Left lung (tissue), 10 donors: ENCODE data around the gene HAUS8. TPM values are rescaled to one million over a fixed set of nuclear protein-coding genes. Genes with fewer than 3 reads are reported as not detected.

Source experiments
- ATAC-seq: fragments of 200-7000 bp; cut with Tn5 transposase; one replicate; pipeline ENCODE4 v1.9.1; 2020; ENCODE audit warnings: moderate library complexity
- DNase-seq, 4 donors: peaks; one replicate each; pipeline ENCODE4 v3.0.0-alpha.2; 2013 to 2020
- H3K27ac ChIP-seq, 2 donors: fragments of 200-600 bp; sonication (generic) in 1 of 2; one replicate each; pipeline versions ENCODE4 v1.5.0 to v1.8.0; 2020 to 2021
- H3K27me3 ChIP-seq, 2 donors: fragments of 200-600 bp; sonication (generic) in 1 of 2; one replicate each; pipeline versions ENCODE4 v1.5.0 to v1.8.0; 2020 to 2021
- H3K36me3 ChIP-seq, 2 donors: fragments of 200-600 bp; sonication (generic) in 1 of 2; one replicate each; pipeline versions ENCODE4 v1.5.0 to v1.8.0; 2020 to 2021
- H3K4me1 ChIP-seq, 2 donors: fragments of 200-600 bp; one replicate each; pipeline ENCODE4 v1.8.0; 2021
- H3K4me3 ChIP-seq, 2 donors: fragments of 200-600 bp; sonication (generic) in 1 of 2; one replicate each; pipeline versions ENCODE4 v1.5.0 to v1.8.0; 2020 to 2021; ENCODE audit warnings: mild to moderate bottlenecking in 1 of 2
- H3K9me3 ChIP-seq, 2 donors: fragments of 200-600 bp; sonication (generic) in 1 of 2; one replicate each; pipeline versions ENCODE4 v1.5.0 to v1.8.0; 2020 to 2021
- intact Hi-C, 2 donors: fragments of 100-400 bp; cut with DNase I; formaldehyde crosslinking; loops; one replicate each; pipeline versions ENCODE4 v1.11.2 to v1.14.2; 2022
- polyA plus RNA-seq, 6 donors: library from polyadenylated mRNA; unstranded; fragments of 120-200 nt; gene quantifications; one replicate each; pipeline ENCODE4 v1.2.1, GENCODE V29; 2013; ENCODE audit not compliant: insufficient read length in 6 of 6
- total RNA-seq, 2 donors: library from RNA; stranded (reverse); fragmentation: NEBNext Ultra II Directional; extraction: Animal tissue kit (Norgen Biotek cat#: 25700); gene quantifications; one replicate each; pipeline ENCODE4 v1.2.1, GENCODE V29; 2021
- TF ChIP-seq, protein P1 (sequence below), 2 donors: fragments of 200-600 bp; sonication (generic) in 1 of 2; IDR thresholded peaks; one replicate each; pipeline versions ENCODE4 v1.5.0 to v1.8.0; 2021; ENCODE audit warnings: antibody characterized with exemption in 2 of 2
- donor health status: DM: no; HTN: yes; CAD: no.
- donor health status: DM: no; HTN: no; CAD: no.

HAUS8 gene
- total and polyA plus RNA-seq, 8 donors = 8.4 to 15.2 (median 12.7) TPM

DNA sequence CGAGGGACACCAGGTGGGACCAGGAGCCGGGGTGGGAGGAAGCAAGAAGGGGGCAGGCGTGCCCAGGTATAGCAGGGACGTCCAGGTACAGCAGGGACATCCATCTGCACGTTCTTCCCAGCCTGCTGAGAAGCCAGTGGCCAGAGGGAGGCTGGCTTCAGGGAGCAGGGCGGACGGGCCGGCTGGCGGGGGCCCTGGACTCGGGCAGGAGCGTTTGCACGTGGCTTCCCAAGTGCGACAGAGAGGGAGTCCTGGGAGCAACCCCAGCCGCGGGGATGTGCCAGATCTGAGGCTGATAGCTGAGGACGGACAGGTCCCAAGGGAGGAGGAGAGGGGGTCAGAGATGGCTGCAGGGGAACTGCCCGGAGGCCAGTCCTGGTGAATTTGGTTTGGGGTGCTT lies 37.0 kb upstream of the HAUS8 start:
- Histone ChIP-seq H3K27ac (peak overlapping the region in 1 of 2 donors; percentile 72), H3K4me1 (peaks cover 5 to 91% of the 10 kb centered on the region in 2 donors), H3K9me3 (no peaks in the 10 kb centered on the region), H3K27me3 (no peaks in the 10 kb centered on the region), H3K4me3 (no peak overlapping the region), H3K36me3 (peaks cover 0 to 27% of the 10 kb centered on the region in 2 donors)
- TF ChIP-seq, protein P1, sequence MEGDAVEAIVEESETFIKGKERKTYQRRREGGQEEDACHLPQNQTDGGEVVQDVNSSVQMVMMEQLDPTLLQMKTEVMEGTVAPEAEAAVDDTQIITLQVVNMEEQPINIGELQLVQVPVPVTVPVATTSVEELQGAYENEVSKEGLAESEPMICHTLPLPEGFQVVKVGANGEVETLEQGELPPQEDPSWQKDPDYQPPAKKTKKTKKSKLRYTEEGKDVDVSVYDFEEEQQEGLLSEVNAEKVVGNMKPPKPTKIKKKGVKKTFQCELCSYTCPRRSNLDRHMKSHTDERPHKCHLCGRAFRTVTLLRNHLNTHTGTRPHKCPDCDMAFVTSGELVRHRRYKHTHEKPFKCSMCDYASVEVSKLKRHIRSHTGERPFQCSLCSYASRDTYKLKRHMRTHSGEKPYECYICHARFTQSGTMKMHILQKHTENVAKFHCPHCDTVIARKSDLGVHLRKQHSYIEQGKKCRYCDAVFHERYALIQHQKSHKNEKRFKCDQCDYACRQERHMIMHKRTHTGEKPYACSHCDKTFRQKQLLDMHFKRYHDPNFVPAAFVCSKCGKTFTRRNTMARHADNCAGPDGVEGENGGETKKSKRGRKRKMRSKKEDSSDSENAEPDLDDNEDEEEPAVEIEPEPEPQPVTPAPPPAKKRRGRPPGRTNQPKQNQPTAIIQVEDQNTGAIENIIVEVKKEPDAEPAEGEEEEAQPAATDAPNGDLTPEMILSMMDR (IDR thresholded peaks at IDR 0.05) = no peak
- intact Hi-C loops = no loop called here
- DNase-seq = no peak
- no peak for ATAC-seq

DNA sequence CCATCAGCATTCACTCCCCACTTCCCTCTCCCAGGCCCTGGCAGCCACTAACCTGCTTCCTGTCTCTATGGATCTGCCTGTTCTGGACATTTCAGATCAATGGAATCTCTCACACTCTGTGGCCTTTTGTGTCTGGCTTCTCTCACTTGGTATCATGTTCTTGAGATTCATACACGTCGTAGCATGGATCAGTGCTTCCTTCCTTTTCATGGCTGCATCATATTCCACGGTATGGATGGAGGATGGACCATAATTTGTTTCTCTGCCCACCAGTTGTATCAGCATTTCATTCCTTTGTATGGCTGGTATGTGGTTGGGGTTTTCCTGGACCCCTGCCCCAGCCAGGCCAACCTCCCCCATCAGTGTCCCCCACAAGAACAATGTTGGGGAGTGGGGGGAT lies 36.5 kb upstream of the HAUS8 start:
- Histone ChIP-seq H3K27ac (peak overlapping the region in 1 of 2 donors; percentile 72), H3K36me3 (peaks cover 0 to 28% of the 10 kb centered on the region in 2 donors), H3K9me3 (no peaks in the 10 kb centered on the region), H3K27me3 (no peaks in the 10 kb centered on the region), H3K4me1 (peaks cover 5 to 91% of the 10 kb centered on the region in 2 donors), H3K4me3 (no peak overlapping the region)
- DNase-seq (no peak), ATAC-seq (no peak)
- intact Hi-C loops = no loop called here
- TF ChIP-seq, protein P1 (IDR thresholded peaks at IDR 0.05) = no peak

DNA sequence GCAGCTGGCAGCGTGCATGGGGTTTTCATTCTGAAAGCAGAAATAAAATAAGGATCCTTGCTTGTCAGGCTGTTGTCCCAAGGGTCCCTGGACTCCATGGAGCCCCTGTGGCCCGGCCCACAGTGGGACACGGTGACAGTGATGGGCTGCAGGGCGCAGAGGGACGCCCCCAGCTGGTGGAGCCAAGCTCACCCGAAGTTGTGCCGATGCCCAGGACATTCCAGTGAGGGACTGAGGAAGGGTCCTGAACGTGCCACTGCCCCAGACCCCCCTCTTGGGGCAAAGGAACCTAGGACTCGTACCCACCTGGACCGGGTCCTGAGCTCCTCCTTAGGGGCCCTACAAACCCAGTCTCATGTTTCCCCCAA lies 35.3 kb upstream of the HAUS8 start:
- H3K36me3 ChIP-seq = peaks cover 0 to 30% of the 10 kb centered on the region in 2 donors
- H3K4me1 ChIP-seq = peaks cover 5 to 94% of the 10 kb centered on the region in 2 donors
- H3K27ac ChIP-seq = peak overlapping the region; percentile 59 to 93
- H3K9me3 ChIP-seq = no peaks in the 10 kb centered on the region
- no peaks in the 10 kb centered on the region for H3K27me3 ChIP-seq
- intact Hi-C loops = no loop called here
- TF ChIP-seq, protein P1 (IDR thresholded peaks at IDR 0.05) = no peak
- no peak for ATAC-seq
- peak overlapping the region in 1 of 2 donors; percentile 20 for H3K4me3 ChIP-seq
- DNase-seq = no peak

DNA sequence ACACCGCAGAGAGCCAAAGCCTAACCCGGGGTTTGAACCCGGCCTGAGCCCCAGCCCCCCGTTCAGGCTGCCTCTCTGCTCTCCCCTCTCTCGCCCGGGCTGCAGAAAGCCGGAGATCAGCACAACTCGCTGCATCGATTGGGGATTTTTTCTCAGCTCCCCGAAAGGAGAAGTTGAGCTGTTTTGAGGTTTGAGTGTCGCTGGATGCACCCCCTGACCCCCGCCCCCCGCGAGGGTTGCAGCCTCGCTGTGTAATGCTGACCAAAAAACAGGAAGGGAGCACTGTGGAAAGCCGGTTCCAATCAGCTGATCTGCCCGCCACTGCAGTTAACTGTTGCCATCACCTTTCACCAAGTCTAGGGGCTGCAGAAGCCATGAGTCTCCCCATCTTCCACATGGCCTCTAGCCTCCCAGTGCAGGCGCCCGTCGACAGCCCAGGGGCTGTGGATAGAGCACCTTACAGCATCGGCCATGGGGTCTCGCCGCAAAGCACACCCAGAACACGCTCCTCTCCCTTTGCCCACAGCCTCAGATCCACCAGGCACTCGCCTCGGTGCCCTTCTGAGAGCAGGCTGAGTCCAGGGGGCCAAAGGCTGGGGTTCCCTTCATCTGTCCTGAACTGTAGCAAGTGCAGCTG lies 34.8 kb upstream of the HAUS8 start:
- ATAC-seq = peak; percentile 54

DNA sequence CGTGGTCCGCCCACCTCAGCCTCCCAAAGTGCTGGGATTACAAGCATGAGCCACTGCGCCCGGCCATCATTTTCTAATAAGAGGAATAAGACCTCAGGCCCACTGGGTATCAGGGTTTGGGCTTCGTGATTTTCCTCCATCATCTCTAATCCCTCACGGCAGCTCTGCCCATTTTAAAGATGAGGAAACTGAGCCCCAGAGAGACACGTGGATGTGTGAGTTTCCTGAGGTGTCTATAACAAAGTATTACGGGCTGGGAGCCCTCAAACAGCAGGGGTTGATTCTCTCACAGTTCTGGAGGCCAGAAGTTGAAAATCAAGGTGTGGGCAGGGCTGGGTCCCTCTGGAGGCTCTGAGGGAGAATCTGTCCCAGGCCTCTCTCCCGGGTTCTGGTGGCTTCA lies 34.0 kb upstream of the HAUS8 start:
- DNase-seq = no peak
- intact Hi-C loops = no loop called here
- no peak for ATAC-seq
- Histone ChIP-seq H3K9me3 (no peaks in the 10 kb centered on the region), H3K27ac (peak overlapping the region; percentile 56 to 93), H3K4me3 (peak overlapping the region in 1 of 2 donors; percentile 20), H3K36me3 (peaks cover 0 to 37% of the 10 kb centered on the region in 2 donors), H3K4me1 (peaks cover 5 to 99% of the 10 kb centered on the region in 2 donors), H3K27me3 (no peaks in the 10 kb centered on the region)
- TF ChIP-seq, protein P1 (IDR thresholded peaks at IDR 0.05) = no peak

More for the DNA sequence above, 34.8 kb upstream of the HAUS8 start:
- peaks cover 0 to 31% of the 10 kb centered on the region in 2 donors for H3K36me3 ChIP-seq
- TF ChIP-seq, protein P1 (IDR thresholded peaks at IDR 0.05) = no peak
- H3K4me1 ChIP-seq = peaks cover 5 to 99% of the 10 kb centered on the region in 2 donors
- H3K27ac ChIP-seq = peak overlapping the region; percentile 59 to 93
- H3K9me3 ChIP-seq = no peaks in the 10 kb centered on the region
- no peaks in the 10 kb centered on the region for H3K27me3 ChIP-seq
- DNase-seq = peak in 2 of 4 donors; percentile 88 to 94
- intact Hi-C loops = no loop called here
- H3K4me3 ChIP-seq = peak overlapping the region in 1 of 2 donors; percentile 20
